GM19463 (cell line): ENCODE data around the gene MRPL4.

Source experiments
- ATAC-seq: cut with Tn5 transposase; IDR thresholded peaks from one replicate; pipeline ENCODE4 v1.9.1; 2021; ENCODE audit warnings: mild to moderate bottlenecking, moderate library complexity; ENCODE audit not compliant: unreplicated experiment

MRPL4 gene

DNA sequence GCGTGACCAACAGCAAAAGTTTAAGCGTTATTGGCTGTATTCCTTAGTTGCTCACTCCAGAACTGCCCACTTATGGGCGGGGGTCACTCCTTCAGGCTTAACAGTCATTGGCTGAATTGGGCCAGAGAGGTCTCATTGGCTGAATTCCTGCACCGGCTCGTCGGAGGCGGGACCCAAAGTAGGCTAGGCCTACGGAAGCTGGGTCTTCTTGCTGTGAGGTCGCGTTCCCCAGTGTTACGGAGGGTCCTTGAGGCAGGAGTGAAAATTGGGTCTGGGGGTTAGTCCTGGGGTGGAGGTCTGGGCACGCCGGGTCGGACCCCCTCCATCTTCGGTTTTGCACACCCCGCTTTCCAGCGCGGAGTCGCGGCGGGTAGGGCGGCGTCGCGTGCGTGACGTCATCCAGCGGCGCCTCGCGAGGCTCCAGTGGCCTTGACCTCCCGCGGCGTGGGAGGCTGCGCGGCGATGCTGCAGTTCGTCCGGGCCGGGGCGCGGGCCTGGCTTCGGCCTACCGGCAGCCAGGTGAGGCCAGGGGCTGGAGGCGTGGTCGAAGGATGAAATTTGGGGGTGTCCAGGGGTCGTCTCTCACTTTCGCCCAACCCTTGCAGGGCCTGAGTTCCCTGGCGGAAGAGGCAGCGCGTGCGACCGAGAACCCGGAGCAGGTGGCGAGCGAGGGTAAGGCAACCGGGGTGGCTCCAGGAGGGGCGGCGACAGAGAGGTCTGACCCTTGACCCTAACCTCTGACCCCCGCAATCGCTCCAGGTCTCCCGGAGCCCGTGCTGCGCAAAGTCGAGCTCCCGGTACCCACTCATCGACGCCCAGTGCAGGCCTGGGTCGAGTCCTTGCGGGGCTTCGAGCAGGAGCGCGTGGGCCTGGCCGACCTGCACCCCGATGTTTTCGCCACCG lies at the start of gene MRPL4:
Gene MRPL4 (plus strand): TSS at position 423 of the 903 bp plus-strand sequence. CDS start 40 bp downstream, at position 463.
- ATAC-seq: peak; percentile 86

DNA sequence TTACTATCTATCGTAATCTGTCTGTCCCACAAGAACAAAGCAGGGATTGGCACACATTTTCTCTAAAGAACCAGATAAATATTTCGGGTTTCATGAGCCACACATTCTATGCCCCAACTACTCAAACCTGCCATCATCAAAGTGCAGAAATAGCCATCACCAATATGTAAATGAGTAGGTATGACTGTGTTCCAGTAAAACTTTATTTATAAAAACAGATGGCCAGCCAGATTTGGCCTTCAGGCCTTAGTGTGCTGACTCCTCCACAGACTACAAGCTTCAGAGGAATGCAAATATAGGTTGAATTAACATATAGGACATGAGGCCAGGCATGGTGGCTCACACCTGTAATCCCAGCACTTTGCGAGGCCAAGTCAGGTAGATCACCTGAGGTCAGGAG lies 48.3 kb upstream of the MRPL4 start:
- ATAC-seq: no peak

DNA sequence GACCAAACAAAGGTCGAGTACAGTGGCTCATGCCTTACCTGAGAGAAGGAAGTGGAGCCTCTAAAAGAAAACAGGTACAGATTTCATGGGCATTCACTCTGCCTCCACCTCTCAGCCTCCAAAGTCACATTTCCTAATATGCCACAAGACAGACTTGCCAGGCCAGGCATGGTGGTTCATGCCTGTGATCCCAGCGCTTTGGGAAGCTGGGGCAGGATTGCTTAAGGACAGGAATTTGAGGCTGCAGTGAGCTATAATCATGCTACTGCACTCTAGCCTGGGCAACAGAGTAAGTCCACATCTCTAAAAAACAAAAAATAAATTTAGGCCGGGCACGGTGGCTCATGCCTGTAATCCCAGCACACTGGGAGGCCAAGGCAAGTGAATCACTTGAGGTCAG lies 46.4 kb upstream of the MRPL4 start:
- no peak for ATAC-seq

DNA sequence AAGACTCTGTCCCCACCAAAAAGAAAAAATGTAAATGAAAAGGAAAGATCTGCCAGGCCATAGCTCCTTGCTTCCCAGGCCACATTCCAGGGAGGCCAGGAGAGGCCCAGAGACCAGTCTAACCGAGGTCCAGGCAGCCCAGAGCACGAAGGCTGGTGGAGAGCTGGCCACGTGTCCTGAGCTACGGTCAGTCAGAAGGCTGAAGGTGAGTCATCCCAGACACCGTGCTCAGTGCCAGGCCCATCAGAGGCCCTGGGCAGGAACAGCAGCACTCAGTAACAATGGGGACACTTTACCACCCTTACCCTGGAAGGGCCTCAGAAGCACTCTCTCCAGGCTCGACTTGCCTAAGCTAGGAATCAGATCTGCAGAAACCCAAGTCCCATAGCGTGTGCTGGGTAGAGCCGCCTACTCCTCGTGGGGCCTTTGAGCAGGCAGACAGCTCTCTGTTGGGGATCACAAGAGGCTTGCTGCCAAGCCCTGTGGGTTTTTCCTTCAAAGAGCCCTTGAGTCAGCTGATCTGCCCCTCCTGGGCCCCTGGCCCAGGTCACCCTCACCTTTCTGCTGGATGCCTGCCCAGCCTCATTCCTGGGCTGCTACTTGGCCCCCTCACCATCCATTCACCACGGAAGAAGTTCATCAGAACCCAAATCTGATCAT lies 45.7 kb upstream of the MRPL4 start:
- ATAC-seq: no peak

DNA sequence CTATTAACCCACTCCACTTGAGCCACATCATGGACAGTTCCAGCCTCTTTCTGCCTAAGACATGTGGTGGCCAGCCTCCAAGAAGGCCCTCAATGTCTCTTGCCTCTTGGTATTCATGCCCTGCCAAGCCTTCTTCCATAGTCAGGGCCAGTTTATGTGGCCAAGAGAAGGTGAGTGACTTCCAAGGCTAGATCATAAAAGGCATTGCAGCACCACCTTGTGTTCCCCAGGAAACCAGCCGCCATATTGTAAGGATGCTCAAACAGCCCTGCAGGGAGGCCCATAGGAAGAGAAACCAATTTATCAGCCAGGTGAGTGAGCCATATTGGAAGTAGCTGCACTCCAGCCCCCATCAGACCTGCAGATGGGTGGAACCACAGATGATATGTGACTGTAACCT lies 45.0 kb upstream of the MRPL4 start:
- no peak for ATAC-seq

DNA sequence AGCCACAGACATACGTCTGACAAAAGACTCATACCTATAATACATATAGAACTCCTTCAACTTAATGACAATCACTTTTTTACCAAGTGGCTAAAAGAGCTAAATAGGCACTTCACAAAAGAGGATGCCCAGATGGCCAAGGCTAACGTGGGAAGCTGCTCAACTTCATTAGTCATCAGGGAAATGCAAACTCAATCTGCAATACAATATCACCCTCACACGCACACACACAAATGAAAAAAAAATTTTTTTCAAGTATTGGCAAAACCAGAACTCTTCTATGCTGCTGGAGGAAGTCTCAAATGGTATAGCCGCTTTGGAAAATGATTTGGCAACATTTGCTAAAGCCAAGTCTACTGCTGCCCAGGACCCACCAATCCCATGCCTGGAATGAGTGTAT lies 42.7 kb upstream of the MRPL4 start:
- no peak for ATAC-seq

DNA sequence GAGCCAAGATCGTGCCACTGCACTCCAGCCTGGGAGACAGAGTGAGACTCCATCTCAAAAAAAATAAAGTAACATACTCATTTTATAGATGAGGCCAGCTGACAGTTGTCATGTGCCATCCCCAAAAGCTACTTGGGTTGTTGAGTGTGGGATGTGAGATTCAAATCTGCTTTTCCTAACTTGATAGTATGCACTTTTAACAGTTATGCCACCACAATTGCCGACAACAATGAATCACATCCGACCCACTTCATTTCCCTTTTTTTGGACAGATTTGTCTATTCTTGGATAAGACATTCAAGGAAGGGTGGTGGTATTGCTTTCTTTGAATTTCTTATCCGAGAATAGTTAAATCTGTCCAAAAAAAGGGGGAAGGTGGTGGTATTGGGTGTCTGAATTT lies 41.0 kb upstream of the MRPL4 start:
- ATAC-seq: no peak

DNA sequence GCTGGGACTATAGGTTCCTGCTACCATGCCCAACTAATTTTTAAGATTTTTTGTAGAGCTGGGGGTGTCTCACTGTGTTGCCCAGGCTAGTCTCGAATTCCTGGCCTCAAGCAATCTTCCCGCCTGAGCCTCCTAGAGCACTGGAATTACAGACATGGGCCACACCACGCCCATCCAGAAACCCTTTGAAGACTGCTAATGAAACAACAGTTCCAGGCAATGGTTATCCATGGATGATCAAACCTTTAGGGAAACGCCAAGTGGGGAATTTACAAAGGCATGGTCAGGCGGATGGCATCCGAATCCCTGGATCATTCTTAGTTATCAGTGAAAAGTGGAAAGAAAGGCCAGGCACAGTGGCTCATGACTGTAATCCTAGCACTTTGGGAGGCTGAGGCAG lies 40.3 kb upstream of the MRPL4 start:
- ATAC-seq: no peak

DNA sequence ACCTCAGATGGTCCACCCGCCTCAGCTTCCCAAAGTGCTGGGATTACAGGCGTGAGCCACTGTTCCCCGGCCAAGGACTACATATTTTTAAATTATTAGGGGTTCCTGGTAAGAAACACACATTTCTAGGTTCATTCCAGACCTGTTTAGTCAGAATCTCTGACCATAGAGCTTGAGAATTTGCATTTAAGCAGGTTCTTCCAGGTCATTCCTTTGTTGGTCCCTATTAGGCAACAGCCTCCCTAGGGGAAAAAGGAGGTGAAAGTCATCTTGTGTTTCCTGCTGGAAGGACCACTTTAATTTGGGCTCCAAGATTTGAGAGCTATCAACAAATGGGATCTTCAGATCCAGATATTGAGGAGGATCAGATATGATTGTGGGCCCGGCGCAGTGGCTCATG lies 37.2 kb upstream of the MRPL4 start:
- ATAC-seq: no peak

DNA sequence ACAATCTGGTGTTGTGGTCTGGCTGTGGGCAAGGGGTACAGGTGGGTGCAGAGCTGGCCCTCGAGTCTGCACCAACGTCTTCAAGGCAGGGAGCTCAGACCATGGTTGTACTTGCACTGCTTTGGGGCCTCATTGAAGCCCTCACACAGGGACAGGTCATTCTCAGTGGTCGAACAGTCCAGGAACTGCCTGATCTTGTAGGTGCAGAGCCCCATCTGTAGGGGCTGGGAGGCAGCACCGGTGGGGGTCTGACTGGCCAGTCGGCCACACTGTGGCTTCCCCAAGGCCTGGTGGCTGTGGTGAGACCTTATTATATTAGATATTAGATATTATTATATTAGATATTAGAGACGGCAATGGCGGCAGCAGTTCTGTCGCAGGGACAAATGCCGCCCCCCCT lies 34.9 kb upstream of the MRPL4 start:
- ATAC-seq: no peak

DNA sequence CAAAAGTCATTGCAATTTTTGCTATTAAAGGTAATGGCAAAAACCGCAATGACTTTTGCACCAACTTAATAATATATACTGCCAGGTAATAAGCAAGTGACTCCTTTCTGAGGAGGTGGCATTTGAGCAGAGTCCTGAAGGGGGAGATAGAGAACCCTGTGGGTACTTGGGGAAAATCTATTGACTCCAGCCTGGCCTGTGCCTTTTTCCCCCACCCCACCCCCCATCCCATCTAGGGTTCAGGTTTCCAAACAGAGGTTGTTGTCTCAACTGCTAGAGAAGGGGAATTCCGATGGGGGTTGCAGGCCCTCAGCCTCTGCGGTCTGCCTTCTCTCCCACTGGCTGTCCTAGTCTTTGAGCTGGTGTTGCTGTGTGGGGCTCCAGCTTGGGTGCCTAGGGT lies 32.3 kb upstream of the MRPL4 start:
- ATAC-seq: no peak

DNA sequence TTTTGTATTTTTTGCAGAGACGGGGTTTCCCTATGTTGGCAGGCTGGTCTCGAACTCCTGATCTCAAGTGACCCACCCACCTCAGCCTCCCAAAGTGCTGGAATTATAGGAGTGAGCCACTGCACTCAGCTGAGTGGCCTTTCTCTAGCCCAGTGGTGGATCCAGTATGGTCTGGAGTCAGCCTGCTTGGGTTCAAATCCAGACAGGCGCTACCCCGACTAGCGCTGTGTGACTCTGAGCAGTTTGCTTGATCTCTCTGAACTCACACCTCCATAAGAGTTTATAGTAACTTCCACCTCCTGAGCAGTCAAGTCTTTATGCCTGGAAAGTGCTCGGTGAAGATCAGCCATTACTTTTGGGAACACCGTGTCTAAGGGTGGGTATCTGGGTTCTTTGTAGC lies 31.3 kb upstream of the MRPL4 start:
- no peak for ATAC-seq

DNA sequence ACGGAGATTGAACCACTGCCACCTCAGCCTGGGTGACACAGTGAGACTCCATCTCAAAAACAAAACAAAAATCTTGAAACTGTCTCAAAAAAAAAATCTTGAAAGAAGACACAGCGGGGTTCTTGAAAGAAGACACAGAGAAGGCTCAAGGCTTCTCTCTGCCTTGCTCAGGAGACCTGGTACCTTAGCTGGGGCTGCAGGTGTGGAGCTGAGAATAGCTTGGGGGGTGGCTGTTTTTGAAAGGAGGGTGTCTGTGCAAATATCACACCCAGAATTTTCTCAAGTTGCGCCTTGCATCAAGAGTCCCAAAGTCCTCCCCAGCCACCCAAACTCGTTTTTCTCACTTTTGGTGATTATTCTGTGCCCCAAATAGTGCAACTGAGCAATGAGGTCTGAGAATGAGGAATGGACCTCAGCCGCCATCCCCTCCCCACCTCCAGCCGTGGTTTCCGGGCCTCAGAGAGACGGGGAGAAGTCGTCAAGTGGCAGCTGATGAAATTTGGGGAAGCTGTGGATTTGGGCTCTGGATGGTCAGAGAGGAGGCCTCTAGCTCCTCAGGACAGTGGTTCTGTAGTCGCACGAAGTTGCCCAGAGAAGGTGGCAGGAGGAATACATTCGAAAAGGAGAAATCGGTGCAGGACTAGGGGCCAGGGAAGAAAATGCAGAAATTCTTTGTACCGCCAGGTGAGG lies 29.7 kb upstream of the MRPL4 start:
- ATAC-seq: no peak

DNA sequence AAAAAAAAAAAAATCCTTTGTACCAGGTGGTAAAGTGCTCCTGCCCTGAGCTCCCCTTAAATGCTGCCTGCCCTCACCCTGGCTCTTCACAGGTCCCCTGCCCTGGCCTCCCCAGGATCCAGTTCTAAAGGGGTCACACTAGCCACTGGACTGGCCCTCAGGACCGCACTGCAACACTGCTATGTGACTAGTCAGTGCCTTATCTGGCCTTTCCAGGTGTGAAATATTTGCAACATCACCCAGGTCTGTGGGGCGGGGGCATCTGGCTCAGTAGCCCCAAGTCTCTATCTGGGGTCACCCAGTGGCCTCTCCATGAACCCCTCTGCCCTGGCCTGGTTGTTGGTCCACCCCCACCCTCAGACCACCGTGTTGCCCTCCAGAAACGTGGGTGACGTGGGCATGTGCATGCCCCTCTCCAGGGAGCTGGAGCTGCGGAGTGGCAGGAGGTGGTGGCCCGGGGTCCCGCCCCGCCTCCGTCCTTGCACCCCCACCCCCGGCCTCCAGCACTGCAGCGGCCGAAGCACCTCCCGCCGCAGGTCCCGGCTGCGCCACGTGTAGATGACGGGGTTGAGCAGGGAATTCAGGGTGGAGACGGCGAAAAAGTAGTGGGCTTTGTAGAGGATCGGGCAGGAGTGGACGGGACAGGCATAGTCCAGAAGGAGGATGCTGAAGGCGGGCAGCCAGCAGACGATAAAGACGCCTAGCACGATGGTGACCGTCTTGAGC lies 28.4 kb upstream of the MRPL4 start:
- no peak for ATAC-seq

DNA sequence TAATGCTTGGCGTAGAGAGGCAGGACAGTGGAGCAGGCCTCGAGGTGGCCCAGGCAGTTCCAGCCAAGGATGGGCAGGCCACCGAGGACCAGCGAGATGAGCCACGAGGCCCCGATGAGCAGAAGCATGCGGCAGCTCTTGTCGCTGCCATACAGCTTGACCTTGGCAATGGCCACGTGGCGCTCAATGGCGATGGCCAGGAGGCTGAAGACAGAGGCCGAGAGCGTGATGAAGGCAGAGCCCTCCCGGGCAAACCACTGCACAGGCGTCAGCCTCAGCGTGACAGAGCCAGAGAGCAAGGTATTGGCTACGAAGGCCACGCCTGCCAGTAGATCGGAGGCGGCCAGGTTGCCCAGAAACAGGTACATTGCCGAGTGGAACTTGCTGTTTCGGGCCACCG lies 27.7 kb upstream of the MRPL4 start:
- no peak for ATAC-seq

DNA sequence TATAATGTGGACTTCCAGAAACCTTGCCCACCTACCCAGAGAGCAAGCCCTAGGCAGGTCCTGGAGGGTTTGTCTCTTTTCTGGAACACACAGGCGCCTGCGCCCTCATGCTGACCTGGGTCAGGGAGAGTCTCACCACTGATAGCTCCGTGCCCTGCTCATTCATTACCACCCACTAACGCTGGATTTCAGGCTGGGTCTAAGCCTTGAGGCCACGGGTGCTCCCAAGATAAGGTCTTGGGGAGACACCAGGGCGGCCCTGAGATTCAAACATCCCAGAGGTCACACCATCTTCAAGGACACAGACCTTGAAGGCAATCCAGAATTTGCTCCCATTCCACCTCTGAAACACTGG lies 26.0 kb upstream of the MRPL4 start:
- no peak for ATAC-seq

DNA sequence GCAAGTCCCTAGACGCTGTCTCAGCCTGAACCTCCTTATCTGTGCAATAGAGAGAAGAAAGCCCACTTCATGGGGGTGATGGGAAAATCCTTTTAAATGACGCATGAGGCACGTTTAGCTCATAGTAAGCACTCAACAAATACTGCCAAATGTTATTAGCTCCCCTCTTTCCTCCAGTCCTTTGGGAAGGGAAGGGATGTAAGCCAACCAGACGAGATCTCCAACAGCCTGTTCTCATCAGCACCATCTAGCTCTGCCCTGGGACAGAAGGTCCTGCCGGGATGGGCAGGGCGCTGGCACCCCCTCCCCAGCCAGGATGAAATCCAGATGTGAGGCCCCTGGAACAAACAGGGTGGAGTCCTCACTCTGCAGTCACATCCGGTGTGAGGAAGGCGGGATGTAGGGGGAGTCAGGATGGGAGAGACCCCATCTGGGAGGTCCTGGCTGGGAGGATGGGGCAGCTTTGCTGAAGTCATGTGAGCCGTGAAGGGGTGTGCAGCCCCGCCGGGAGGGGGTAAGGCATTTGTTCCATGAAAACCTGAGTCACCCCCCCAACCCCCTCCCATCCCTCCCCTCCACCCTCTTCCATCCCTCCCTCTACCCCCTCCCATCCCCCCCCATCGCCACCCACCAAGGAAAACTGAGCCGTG lies 25.5 kb upstream of the MRPL4 start:
- no peak for ATAC-seq

DNA sequence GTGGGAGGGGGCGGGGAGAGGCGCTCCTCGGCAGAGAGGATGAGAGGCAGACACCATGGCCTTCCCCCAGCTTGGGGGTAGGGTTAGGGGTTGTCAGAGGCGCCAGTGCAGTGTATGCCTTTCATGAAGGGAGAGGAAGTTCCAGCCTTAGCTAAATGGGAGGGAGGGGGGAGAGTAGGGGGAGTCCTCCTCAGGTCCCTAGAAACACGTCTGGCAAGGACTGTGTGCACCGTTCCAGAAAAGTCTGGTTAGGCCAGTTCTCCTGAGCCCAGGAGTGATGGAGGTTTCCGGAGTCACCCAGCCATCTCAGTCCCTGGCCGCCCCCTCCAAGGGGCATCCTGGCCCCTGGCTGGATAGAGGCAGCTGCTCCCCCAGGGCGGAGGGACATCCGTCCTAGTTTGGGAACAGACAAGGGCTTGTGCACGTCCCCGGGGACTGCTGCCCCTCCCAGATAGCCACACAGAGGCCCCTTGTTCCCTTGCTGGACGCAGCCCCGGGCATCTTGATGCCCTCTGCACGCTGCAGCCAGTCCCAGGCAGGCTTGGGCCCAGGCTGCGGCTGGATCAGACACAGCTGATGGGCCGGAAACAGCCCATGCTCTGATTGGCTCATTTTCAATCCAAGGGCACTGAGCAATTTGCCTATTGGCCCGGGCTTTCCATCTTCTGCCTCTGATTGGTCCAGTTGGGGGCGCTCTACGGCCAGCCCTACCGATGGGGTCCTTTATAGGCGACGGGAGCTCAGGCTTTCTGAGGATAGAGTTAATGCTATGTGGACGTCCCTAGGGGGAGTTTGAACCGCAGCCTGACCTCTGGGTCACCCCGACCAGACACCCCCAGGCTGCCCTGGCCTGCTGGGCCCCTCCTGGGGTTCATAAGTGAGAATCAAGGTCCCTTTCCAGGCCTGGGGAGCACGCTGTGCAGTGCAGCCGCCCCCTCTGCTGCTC lies 24.7 kb upstream of the MRPL4 start:
- no peak for ATAC-seq

DNA sequence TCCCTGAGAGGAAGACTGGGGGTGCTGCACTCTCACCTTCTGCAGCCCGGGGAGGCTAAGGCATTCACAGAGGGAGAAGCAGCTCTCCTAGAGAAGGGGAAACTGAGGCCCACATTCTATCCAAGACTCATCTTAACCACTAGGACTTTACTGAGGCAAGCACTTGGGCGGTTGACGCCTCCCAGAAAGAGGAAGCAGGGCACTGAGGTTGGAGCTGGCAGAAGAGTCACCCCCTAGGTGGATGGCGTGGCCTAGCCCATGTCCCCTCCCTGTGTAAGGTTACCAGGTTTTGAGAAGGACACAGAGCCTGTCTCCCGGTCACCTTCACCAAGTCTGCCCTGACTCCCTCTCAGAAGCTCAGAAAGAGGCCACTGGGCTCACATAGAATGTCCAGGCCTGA lies 23.6 kb upstream of the MRPL4 start:
- ATAC-seq: no peak

DNA sequence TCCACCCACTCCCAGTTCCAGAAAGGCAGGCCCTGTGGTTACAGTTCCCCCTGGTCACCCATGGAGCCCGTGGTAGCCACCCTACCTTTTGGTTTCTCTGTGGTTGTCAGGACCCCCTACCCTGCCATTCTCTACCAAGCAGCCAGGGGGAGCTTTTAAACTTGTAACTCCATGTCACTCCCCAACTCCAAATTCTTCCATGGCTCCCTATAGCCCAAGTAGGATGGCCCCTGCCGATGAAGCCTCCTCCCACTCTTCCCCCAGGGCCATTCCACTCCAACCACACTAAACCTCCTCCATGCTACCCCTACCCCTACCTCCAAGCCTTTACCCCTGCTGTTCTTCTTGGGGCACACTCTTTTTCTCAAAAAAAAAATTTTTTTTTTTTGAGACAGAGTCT lies 23.1 kb upstream of the MRPL4 start:
- no peak for ATAC-seq
